Heart left ventricle (tissue), 16 donors: ENCODE measurements around the gene IPO11. TPM values are rescaled to one million over a fixed set of nuclear protein-coding genes. Genes with fewer than 3 reads are reported as not detected.

Experiments used
- ATAC-seq, 4 donors: fragments of 200-7000 bp; cut with Tn5 transposase; one replicate each; pipeline ENCODE4 v1.9.1; 2020 to 2022; ENCODE audit warnings: moderate library complexity in 4 of 4, mild to moderate bottlenecking in 3 of 4, moderate number of reproducible peaks in 1 of 4
- DNase-seq, 5 donors: peaks; one replicate each; pipeline ENCODE4 v3.0.0-alpha.2; 2020
- H3K27ac ChIP-seq, 12 donors: fragments of 200-600 bp; sonication (generic) in 4 of 12; one replicate each; pipeline versions ENCODE4 v1.5.0 to v1.8.0; 2016 to 2022; ENCODE audit warnings: mild to moderate bottlenecking in 2 of 12
- H3K27me3 ChIP-seq, 9 donors: fragments of 200-600 bp; sonication (generic) in 2 of 9; one replicate each; pipeline versions ENCODE4 v1.5.1 to v1.8.0; 2016 to 2022; ENCODE audit warnings: mild to moderate bottlenecking in 3 of 9
- H3K36me3 ChIP-seq, 9 donors: fragments of 200-600 bp; sonication (generic) in 2 of 9; one replicate each; pipeline versions ENCODE4 v1.5.0 to v1.8.0; 2018 to 2022; ENCODE audit warnings: mild to moderate bottlenecking in 2 of 9
- H3K4me1 ChIP-seq, 12 donors: fragments of 200-600 bp; sonication (generic) in 4 of 12; one replicate each; pipeline versions ENCODE4 v1.5.0 to v1.8.0; 2016 to 2022; ENCODE audit warnings: mild to moderate bottlenecking in 3 of 12
- H3K4me3 ChIP-seq, 12 donors: fragments of 200-600 bp; sonication (generic) in 4 of 12; one replicate each; pipeline versions ENCODE4 v1.5.0 to v1.8.0; 2017 to 2022; ENCODE audit warnings: mild to moderate bottlenecking in 9 of 12, moderate library complexity in 4 of 12
- H3K9me3 ChIP-seq, 12 donors: fragments of 200-600 bp; sonication (generic) in 4 of 12; one replicate each; pipeline versions ENCODE4 v1.5.0 to v1.8.0; 2016 to 2022; ENCODE audit warnings: mild to moderate bottlenecking in 1 of 12
- CTCF ChIP-seq, 12 donors: fragments of 200-600 bp; sonication (generic) in 4 of 12; IDR thresholded peaks; one replicate each; pipeline versions ENCODE4 v1.5.0 to v1.8.0; 2018 to 2022; ENCODE audit warnings: antibody characterized with exemption in 12 of 12, mild to moderate bottlenecking in 5 of 12
- POLR2A ChIP-seq, 2 donors: fragments of 450-650 bp; IDR thresholded peaks; one replicate each; pipeline ENCODE4 v1.6.1; 2017; ENCODE audit warnings: antibody characterized with exemption in 2 of 2, mild to moderate bottlenecking in 2 of 2, moderate library complexity in 2 of 2
- WGBS, 4 donors: extraction: QIAGEN DNeasy Blood & Tissue Kit in 2 of 4; methylation state at CpG; one replicate each; pipeline versions ENCODE4 v1.1.5 to v1.1.7; 2013 to 2018; 5-methylcytosine and 5-hydroxymethylcytosine counted together
- intact Hi-C, 10 donors: fragments of 100-400 bp; cut with DNase I; formaldehyde crosslinking; loops; one replicate each; pipeline versions ENCODE4 v1.11.1 to v1.14.2; 2022
- polyA plus RNA-seq, 2 donors: library from polyadenylated mRNA; stranded (reverse); fragments of 200-250 nt; gene quantifications; one replicate each; pipeline ENCODE4 v1.2.3, GENCODE V29; 2013
- total RNA-seq, 9 donors: library from RNA; depleted of rRNA in 2 of 9; stranded (reverse); fragments of >200 nt in 2 of 9; fragmentation: NEBNext Ultra II Directional in 3 of 9; extraction: Animal tissue kit (Norgen Biotek cat#: 25700) in 3 of 9; gene quantifications; one replicate each; pipeline versions ENCODE4 v1.1.0 to v1.2.4, GENCODE V29; 2016 to 2023
- donor health status: ischemic (EF 13 %, LVEDD 7.1; RV severe dilation, severe dysfunction).
- donor health status: healthy with polysubstance abuse.
- donor health status: DM: no; HTN: yes; CAD: no.
- donor health status: DM: no; HTN: no; CAD: no.
- donor health status: ischemic (EF 25% LVEDD 6.9; RV normal size, moderate dysfunction).
- donor health status: ischemic (EF 25% LVEDD 5.7; RV mildly dilated, moderate dysfunction).
- donor health status: healthy.
- donor health status: DM: yes; HTN: yes; CAD: no.
- donor health status: ischemic (EF 35%, LVEDD 5.7; RV mildly dilated, moderate dysfunction).
- donor health status: nonischemic (EF 11% LVEDD 7.7; RV severe dilation, severe dysfunction).
- donor health status: DM: yes; HTN: yes; CAD: no.
- donor health status: PGD.
- donor health status: ischemic (EF 29% LVEDD 5.4; RV normal size, mild dysfunction).
- donor health status: nonischemic (EF 23%, LVEDD 6.1; RV moderate dilation, normal function).

The IPO11 gene
- total and polyA plus RNA-seq, 11 donors, result 8.2 to 40.4 (median 29.1) TPM

GRCh38 chr5:62489471-62489870, 76.9 kb downstream of the IPO11 start:
- ATAC-seq (no peak), DNase-seq (no peak)
- intact Hi-C loops, result no loop called here
- no peak overlapping the region for H3K4me3 ChIP-seq
- H3K27me3 ChIP-seq, result no peaks in the 10 kb centered on the region
- no peak for TF ChIP-seq CTCF (IDR thresholded peaks at IDR 0.05)
- TF ChIP-seq POLR2A (IDR thresholded peaks at IDR 0.05), result no peak
- no peak overlapping the region for H3K27ac ChIP-seq
- H3K9me3 ChIP-seq, result no peaks in the 10 kb centered on the region
- 53 to 59% (median 55%) methylated on average over 1 of the region's 1 CpG for WGBS, 4 donors
- H3K36me3 ChIP-seq, result peaks cover 0 to 74% (median 56%) of the 10 kb centered on the region in 9 donors
- no peaks in the 10 kb centered on the region for H3K4me1 ChIP-seq

- 92 to 100% (median 96%) methylated on average over 1 of the region's 1 CpG for WGBS, 4 donors
- TF ChIP-seq CTCF (IDR thresholded peaks at IDR 0.05) (no peak), POLR2A (IDR thresholded peaks at IDR 0.05) (no peak)
- Histone ChIP-seq H3K9me3 (no peaks in the 10 kb centered on the region), H3K4me3 (no peak overlapping the region), H3K4me1 (no peaks in the 10 kb centered on the region), H3K27ac (no peak overlapping the region), H3K27me3 (no peaks in the 10 kb centered on the region), H3K36me3 (peaks cover 0 to 90% (median 48%) of the 10 kb centered on the region in 9 donors)
- no peak for DNase-seq
- ATAC-seq, result no peak
- intact Hi-C loops, result no loop called here
Observed at GRCh38 chr5:62494772-62495171, 82.2 kb downstream of the IPO11 start.

- no peak for TF ChIP-seq POLR2A (IDR thresholded peaks at IDR 0.05)
- TF ChIP-seq CTCF (IDR thresholded peaks at IDR 0.05), result no peak
- 94 to 96% (median 94%) methylated on average over 7 of the region's 7 CpGs for WGBS, 4 donors
- no peaks in the 10 kb centered on the region for H3K27me3 ChIP-seq
- DNase-seq (no peak), ATAC-seq (no peak)
- H3K4me1 ChIP-seq, result no peaks in the 10 kb centered on the region
- intact Hi-C loops, result no loop called here
- H3K4me3 ChIP-seq, result no peak overlapping the region
- no peaks in the 10 kb centered on the region for H3K9me3 ChIP-seq
- no peak overlapping the region for H3K27ac ChIP-seq
- H3K36me3 ChIP-seq, result peaks cover 0 to 84% (median 41%) of the 10 kb centered on the region in 9 donors
Observed at GRCh38 chr5:62496876-62497275, 84.3 kb downstream of the IPO11 start.

GRCh38 chr5:62498961-62499360, 86.4 kb downstream of the IPO11 start:
- Histone ChIP-seq H3K36me3 (peaks cover 0 to 75% (median 29%) of the 10 kb centered on the region in 9 donors), H3K27ac (no peak overlapping the region), H3K4me3 (no peak overlapping the region), H3K4me1 (no peaks in the 10 kb centered on the region), H3K9me3 (no peaks in the 10 kb centered on the region), H3K27me3 (no peaks in the 10 kb centered on the region)
- DNase-seq, result no peak
- ATAC-seq, result no peak
- intact Hi-C loops, result no loop called here
- 84 to 94% (median 86%) methylated on average over 9 of the region's 9 CpGs for WGBS, 4 donors
- TF ChIP-seq POLR2A (IDR thresholded peaks at IDR 0.05) (no peak), CTCF (IDR thresholded peaks at IDR 0.05) (no peak)
